Neural cell (in vitro differentiated cells): Measurements from ENCODE around the gene REC114. TPM values are rescaled to one million over a fixed set of nuclear protein-coding genes. Genes with fewer than 3 reads are reported as not detected.

Experiments
- H2AFZ ChIP-seq: fragments of 200-600, 300-800 bp; sonication (generic), shearing (Covaris generic); 2 replicates; pipeline ENCODE4 v1.6.0; 2014; ENCODE audit warnings: low read depth, mild to moderate bottlenecking, antibody characterized with exemption, low read length, moderate library complexity
- H3F3A ChIP-seq: fragments of 200-600 bp; shearing (Covaris generic); 2 replicates; pipeline ENCODE4 v1.6.1; 2016; ENCODE audit warnings: mild to moderate bottlenecking, moderate library complexity, mixed read lengths, antibody characterized with exemption, low read length; ENCODE audit not compliant: insufficient read depth, poor library complexity, severe bottlenecking
- H3K27ac ChIP-seq: fragments of 200-600, 300-800 bp; sonication (generic), shearing (Covaris generic); 2 replicates; pipeline ENCODE4 v1.5.1; 2014; ENCODE audit warnings: mild to moderate bottlenecking, low read length, moderate library complexity
- H3K27me3 ChIP-seq: fragments of 300-800, 200-600 bp; sonication (generic), shearing (Covaris generic); 2 replicates; pipeline ENCODE4 v1.6.0; 2014; ENCODE audit warnings: mild to moderate bottlenecking, low read depth, low read length, moderate library complexity; ENCODE audit not compliant: insufficient read depth
- H3K36me3 ChIP-seq: fragments of 300-800, 200-600 bp; sonication (generic), shearing (Covaris generic); 2 replicates; pipeline ENCODE4 v1.5.1; 2014; ENCODE audit warnings: mild to moderate bottlenecking, antibody characterized with exemption, low read length, moderate library complexity; ENCODE audit not compliant: insufficient read depth
- H3K4me2 ChIP-seq: fragments of 300-800, 200-600 bp; sonication (generic), shearing (Covaris generic); 2 replicates; pipeline ENCODE4 v1.6.0; 2014; ENCODE audit warnings: mild to moderate bottlenecking, low read length
- H3K4me3 ChIP-seq: fragments of 300-800, 200-600 bp; sonication (generic), shearing (Covaris generic); 2 replicates; pipeline ENCODE4 v1.5.1; 2014; ENCODE audit warnings: mild to moderate bottlenecking, low read length, moderate library complexity
- H3K79me2 ChIP-seq: fragments of 200-600 bp; shearing (Covaris generic); replicated peaks from 2 replicates; pipeline ENCODE4 v1.6.0; 2014; ENCODE audit warnings: mild to moderate bottlenecking, low read length, moderate library complexity; ENCODE audit not compliant: insufficient read depth
- H3K9ac ChIP-seq: fragments of 300-800, 200-600 bp; sonication (generic), shearing (Covaris generic); 2 replicates; pipeline ENCODE4 v1.6.1; 2016; ENCODE audit warnings: mild to moderate bottlenecking, low read length, mixed read lengths
- H3K9me2 ChIP-seq: fragments of 200-600 bp; shearing (Covaris generic); 2 replicates; pipeline ENCODE4 v1.6.1; 2016; ENCODE audit warnings: mild to moderate bottlenecking, low read length, mixed read lengths; ENCODE audit not compliant: insufficient read depth
- H3K9me3 ChIP-seq: fragments of 200-600, 300-800 bp; sonication (generic), shearing (Covaris generic); 2 replicates; pipeline ENCODE4 v1.6.1; 2016; ENCODE audit warnings: mild to moderate bottlenecking, mixed run types, low read length, moderate library complexity, mixed read lengths
- H4K20me1 ChIP-seq: fragments of 200-600 bp; shearing (Covaris generic); 2 replicates; pipeline ENCODE4 v1.6.1; 2016; ENCODE audit warnings: mild to moderate bottlenecking, mixed run types; ENCODE audit not compliant: insufficient read depth
- EP300 ChIP-seq: fragments of 450-650 bp; conservative IDR thresholded peaks from 2 replicates; pipeline ENCODE4 v1.6.1; 2014; ENCODE audit warnings: antibody characterized with exemption, mild to moderate bottlenecking, moderate library complexity; ENCODE audit not compliant: poor library complexity, severe bottlenecking
- EZH2 ChIP-seq: fragments of 200-600, 300-800 bp; shearing (Covaris generic), sonication (generic); IDR thresholded peaks from 2 replicates; pipeline ENCODE4 v1.6.1; 2014; ENCODE audit warnings: antibody characterized with exemption, low read length, borderline replicate concordance, mild to moderate bottlenecking; ENCODE audit not compliant: insufficient read depth, poor library complexity, severe bottlenecking
- MXI1 ChIP-seq: fragments of 450-650 bp; conservative IDR thresholded peaks from 2 replicates; pipeline ENCODE4 v1.6.1; 2014; ENCODE audit warnings: antibody characterized with exemption, mild to moderate bottlenecking; ENCODE audit not compliant: poor library complexity, severe bottlenecking
- POLR2AphosphoS5 ChIP-seq: IDR thresholded peaks from 2 replicates; pipeline ENCODE4 v1.6.1; 2012
- RAD21 ChIP-seq: fragments of 450-650 bp; conservative IDR thresholded peaks from 2 replicates; pipeline ENCODE4 v1.6.1; 2014; ENCODE audit warnings: antibody characterized with exemption, mild to moderate bottlenecking, moderate library complexity
- REST ChIP-seq: IDR thresholded peaks from 2 replicates; pipeline ENCODE4 v1.6.1; 2012; ENCODE audit warnings: borderline replicate concordance
- SMC3 ChIP-seq: fragments of 450-650 bp; conservative IDR thresholded peaks from 2 replicates; pipeline ENCODE4 v1.6.1; 2014; ENCODE audit warnings: antibody characterized with exemption, mild to moderate bottlenecking, moderate library complexity; ENCODE audit not compliant: poor library complexity
- TAF1 ChIP-seq: IDR thresholded peaks from 2 replicates; pipeline ENCODE4 v1.6.1; 2012; ENCODE audit warnings: low read depth
- polyA plus RNA-seq: library from polyadenylated mRNA; depleted of rRNA; stranded (reverse); fragments of >200 nt; gene quantifications from 2 replicates; pipeline ENCODE4 v1.2.3, GENCODE V29; 2014
- TF ChIP-seq, protein P1 (sequence below): fragments of 450-650 bp; IDR thresholded peaks from 2 replicates; pipeline ENCODE4 v1.5.1; 2014; ENCODE audit warnings: antibody characterized with exemption, mild to moderate bottlenecking, moderate library complexity; ENCODE audit not compliant: poor library complexity, severe bottlenecking

The REC114 gene
- polyA plus RNA-seq, 1 donor from 2014 or later = not detected

DNA sequence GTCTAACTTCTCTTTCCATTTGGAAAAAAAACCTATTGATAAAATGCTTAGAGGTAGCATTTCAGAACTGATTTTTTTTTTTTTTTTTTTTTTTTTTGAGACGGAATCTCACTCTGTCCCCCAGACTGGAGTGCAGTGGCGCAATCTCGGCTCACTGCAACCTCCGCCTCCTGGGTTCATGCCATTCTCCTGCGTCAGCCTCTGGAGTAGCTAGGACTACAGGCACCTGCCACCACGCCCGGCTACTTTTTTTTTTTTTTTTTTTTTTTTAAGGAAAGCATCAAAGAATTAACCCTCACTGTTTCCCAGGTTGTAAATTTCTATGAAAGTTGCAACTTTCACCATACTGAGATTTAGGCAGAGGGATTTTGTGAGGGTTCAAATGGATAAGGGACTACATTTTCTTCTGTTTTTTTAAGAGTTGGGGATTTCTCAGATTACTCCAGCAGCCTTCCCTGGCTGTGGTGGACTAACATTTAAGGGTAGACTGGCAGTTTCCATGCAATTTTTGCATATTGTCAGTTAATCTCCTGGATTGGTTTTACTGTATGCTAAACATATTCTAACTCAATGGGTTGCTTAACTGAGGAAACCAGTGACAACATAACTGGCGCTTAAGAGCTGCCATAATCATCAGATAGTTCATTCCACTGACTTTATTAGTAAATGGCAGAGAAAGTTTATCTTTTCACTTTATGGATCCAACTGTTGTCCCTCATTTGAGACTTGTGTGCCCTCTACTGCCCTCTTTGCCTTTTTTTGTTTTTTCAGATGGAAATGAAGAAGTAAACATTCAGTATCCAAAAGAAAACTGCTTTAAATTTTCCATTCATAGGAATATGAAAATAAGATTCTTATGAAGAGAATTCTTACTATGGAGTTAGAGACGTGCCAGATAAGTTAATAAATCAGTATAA lies 96.5 kb downstream of the REC114 start:
- Histone ChIP-seq H3K4me2 (no peak overlapping the region), H3K4me3 (no peak overlapping the region), H3K27me3 (no peaks in the 10 kb centered on the region)

GRCh38 chr15:73540161-73540560 lies 97.2 kb downstream of the REC114 start:
- H3K27ac ChIP-seq = no peak overlapping the region
- H3K9me3 ChIP-seq = no peaks in the 10 kb centered on the region
- no peak overlapping the region for H3K4me3 ChIP-seq
- H3K4me2 ChIP-seq = no peak overlapping the region
- H3K9me2 ChIP-seq = no peaks in the 10 kb centered on the region
- H4K20me1 ChIP-seq = no peaks in the 10 kb centered on the region
- no peaks in the 10 kb centered on the region for H3K79me2 ChIP-seq
- H3K36me3 ChIP-seq = no peaks in the 10 kb centered on the region
- H3K9ac ChIP-seq = no peak overlapping the region
- no peak for TF ChIP-seq TAF1
- no peak for TF ChIP-seq RAD21
- no peak for TF ChIP-seq POLR2AphosphoS5
- TF ChIP-seq SMC3 = no peak
- TF ChIP-seq REST = no peak
- TF ChIP-seq EZH2 = no peak
- TF ChIP-seq MXI1 = no peak
- no peak for TF ChIP-seq EP300
- TF ChIP-seq, protein P1, sequence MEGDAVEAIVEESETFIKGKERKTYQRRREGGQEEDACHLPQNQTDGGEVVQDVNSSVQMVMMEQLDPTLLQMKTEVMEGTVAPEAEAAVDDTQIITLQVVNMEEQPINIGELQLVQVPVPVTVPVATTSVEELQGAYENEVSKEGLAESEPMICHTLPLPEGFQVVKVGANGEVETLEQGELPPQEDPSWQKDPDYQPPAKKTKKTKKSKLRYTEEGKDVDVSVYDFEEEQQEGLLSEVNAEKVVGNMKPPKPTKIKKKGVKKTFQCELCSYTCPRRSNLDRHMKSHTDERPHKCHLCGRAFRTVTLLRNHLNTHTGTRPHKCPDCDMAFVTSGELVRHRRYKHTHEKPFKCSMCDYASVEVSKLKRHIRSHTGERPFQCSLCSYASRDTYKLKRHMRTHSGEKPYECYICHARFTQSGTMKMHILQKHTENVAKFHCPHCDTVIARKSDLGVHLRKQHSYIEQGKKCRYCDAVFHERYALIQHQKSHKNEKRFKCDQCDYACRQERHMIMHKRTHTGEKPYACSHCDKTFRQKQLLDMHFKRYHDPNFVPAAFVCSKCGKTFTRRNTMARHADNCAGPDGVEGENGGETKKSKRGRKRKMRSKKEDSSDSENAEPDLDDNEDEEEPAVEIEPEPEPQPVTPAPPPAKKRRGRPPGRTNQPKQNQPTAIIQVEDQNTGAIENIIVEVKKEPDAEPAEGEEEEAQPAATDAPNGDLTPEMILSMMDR = no peak
- no peaks in the 10 kb centered on the region for H3K27me3 ChIP-seq
- no peaks in the 10 kb centered on the region for H3F3A ChIP-seq
- H2AFZ ChIP-seq = no peak overlapping the region

More for the DNA sequence above, 96.5 kb downstream of the REC114 start:
- H4K20me1 ChIP-seq = no peaks in the 10 kb centered on the region
- no peaks in the 10 kb centered on the region for H3K79me2 ChIP-seq
- H3K9me3 ChIP-seq = no peaks in the 10 kb centered on the region
- H3K9ac ChIP-seq = no peak overlapping the region
- H2AFZ ChIP-seq = no peak overlapping the region
- TF ChIP-seq REST = no peak
- no peaks in the 10 kb centered on the region for H3F3A ChIP-seq
- H3K9me2 ChIP-seq = no peaks in the 10 kb centered on the region
- no peak overlapping the region for H3K27ac ChIP-seq
- H3K36me3 ChIP-seq = no peaks in the 10 kb centered on the region
